K562 (cell line): ENCODE results near the gene NUDT6. TPM values are rescaled to one million over a fixed set of nuclear protein-coding genes. Genes with fewer than 3 reads are reported as not detected.

ENCODE experiments used
- ATAC-seq: fragments of 200-7000 bp; cut with Tn5 transposase; 3 replicates; pipeline ENCODE4 v1.9.1; 2020; ENCODE audit warnings: moderate library complexity
- Bru-seq: library from RNA; stranded (reverse); fragments of 400-500 nt; gene quantifications from one replicate; lab custom pipeline; 2021; lab: Mats Ljungman, UMichigan
- BruChase-seq, 2 experiments: library from RNA; stranded (reverse); fragments of 400-500 nt; gene quantifications; one replicate each; lab custom pipeline; 2021; lab: Mats Ljungman, UMichigan
- BruUV-seq: library from RNA; stranded (reverse); fragments of 400-500 nt; replicated peaks from 2 replicates; lab custom pipeline; 2021; lab: Mats Ljungman, UMichigan
- CTCF ChIA-PET: fragments of 300-600 bp; formaldehyde crosslinking; extraction: SDS; loops from one replicate; lab custom pipeline; 2021; ENCODE audit warnings: low intra/inter-chr PET ratio; lab: Yijun Ruan, JAX
- POLR2A ChIA-PET: fragments of 300-600, 350-650 bp; sonication (Branson Sonifier 250); formaldehyde crosslinking; extraction: SDS; loops from one replicate; lab custom pipeline; 2021; ENCODE audit warnings: antibody characterized with exemption, inconsistent platforms; lab: Yijun Ruan, JAX
- DNase-seq, 4 experiments: peaks; one replicate each; pipeline versions ENCODE4 v3.0.0 to v3.0.0-alpha.2; 2011 to 2018; ENCODE audit warnings: low spot score in 3 of 4, mixed read lengths in 3 of 4; ENCODE audit errors: extremely low read depth in 1 of 4
- FAIRE-seq: peaks from 2 replicates; lab custom pipeline; 2011; peaks lifted over from hg19 to GRCh38; lab: Jason Lieb, UNC
- H2AFZ ChIP-seq: 2 replicates; pipeline ENCODE4 v1.6.0; 2011; ENCODE audit warnings: low read depth, low read length, control low read depth, inconsistent platforms
- H3K27ac ChIP-seq: fragments of 200-600 bp; 3 replicates; pipeline ENCODE4 v1.8.0; 2011; ENCODE audit warnings: low read depth, mild to moderate bottlenecking, control low read depth, inconsistent platforms, low read length, moderate library complexity, mixed read lengths; ENCODE audit errors: extremely low read depth
- H3K27me3 ChIP-seq, 2 experiments: fragments of 300-600 bp in 1 of 2; 2 replicates in 1 of 2; 3 replicates in 1 of 2; pipeline versions ENCODE4 v1.6.0 to v1.8.0; 2011; ENCODE audit warnings: inconsistent platforms in 2 of 2, low read length in 2 of 2, mild to moderate bottlenecking in 1 of 2, mixed read lengths in 1 of 2, moderate library complexity in 1 of 2; ENCODE audit not compliant: control insufficient read depth in 2 of 2, insufficient read depth in 2 of 2
- H3K36me3 ChIP-seq: fragments of 300-600 bp; 3 replicates; pipeline ENCODE4 v1.8.0; 2011; ENCODE audit warnings: mild to moderate bottlenecking, low read length, inconsistent platforms; ENCODE audit not compliant: control insufficient read depth, insufficient read depth
- H3K4me1 ChIP-seq, 2 experiments: fragments of 200-600 bp in 1 of 2; replicated peaks in 1 of 2; 2 replicates in 1 of 2; 3 replicates in 1 of 2; pipeline versions ENCODE4 v1.5.1 to v1.8.0; 2011; ENCODE audit warnings: inconsistent platforms in 2 of 2, low read length in 2 of 2, mild to moderate bottlenecking in 1 of 2, mixed read lengths in 1 of 2, moderate library complexity in 1 of 2; ENCODE audit not compliant: control insufficient read depth in 2 of 2, insufficient read depth in 2 of 2
- H3K4me2 ChIP-seq: 2 replicates; pipeline ENCODE4 v1.6.1; 2011; ENCODE audit warnings: low read length, control low read depth, inconsistent platforms, mixed read lengths; ENCODE audit not compliant: insufficient read depth
- H3K4me3 ChIP-seq: fragments of 200-600 bp; sonication (generic), shearing (Covaris generic); 2 replicates; pipeline ENCODE4 v1.5.1; 2016; ENCODE audit warnings: control low read depth, inconsistent platforms
- H3K79me2 ChIP-seq: fragments of 200-600 bp; 3 replicates; pipeline ENCODE4 v1.8.0; 2011; ENCODE audit warnings: low read length, inconsistent platforms; ENCODE audit not compliant: control insufficient read depth, insufficient read depth
- H3K9ac ChIP-seq, 2 experiments: 2 replicates each; pipeline versions ENCODE4 v1.6.0 to v1.6.1; 2011; ENCODE audit warnings: low read depth in 2 of 2, low read length in 2 of 2, control low read depth in 1 of 2, inconsistent platforms in 1 of 2, mild to moderate bottlenecking in 1 of 2, mixed read lengths in 1 of 2; ENCODE audit not compliant: insufficient read depth in 1 of 2
- H3K9me1 ChIP-seq: one replicate; pipeline ENCODE4 v1.6.0; 2011; ENCODE audit warnings: inconsistent platforms, mild to moderate bottlenecking, low read length, moderate library complexity; ENCODE audit not compliant: control insufficient read depth, insufficient read depth
- H3K9me3 ChIP-seq: replicated peaks from 2 replicates; pipeline ENCODE4 v1.5.1; 2011; ENCODE audit warnings: low read depth, low read length, inconsistent platforms; ENCODE audit not compliant: control insufficient read depth, insufficient read depth
- H4K20me1 ChIP-seq: replicated peaks from 2 replicates; pipeline ENCODE4 v1.6.1; 2011; ENCODE audit warnings: low read length, inconsistent platforms, mixed read lengths; ENCODE audit not compliant: control insufficient read depth, insufficient read depth
- HSF4 ChIP-seq: fragments of 250-450 bp; sonication (Bioruptor Pico); IDR thresholded peaks from 2 replicates; pipeline ENCODE4 v2.1.2; 2022; ENCODE audit warnings: mild to moderate bottlenecking, moderate library complexity, borderline replicate concordance
- KDM5B ChIP-seq: fragments of 200-600 bp; sonication (generic); IDR thresholded peaks from 2 replicates; pipeline ENCODE4 v1.6.1; 2012; ENCODE audit warnings: low read depth, mild to moderate bottlenecking, moderate library complexity, low read length, control low read depth, inconsistent platforms; ENCODE audit not compliant: insufficient replicate concordance
- NFE2 ChIP-seq: IDR thresholded peaks from 2 replicates; pipeline ENCODE4 v1.6.1; 2014; ENCODE audit warnings: antibody characterized with exemption, low read depth
- POLR2A ChIP-seq: fragments of 450-650 bp; conservative IDR thresholded peaks from 2 replicates; pipeline ENCODE4 v1.6.1; 2016
- RBFOX2 ChIP-seq: fragments of 200-400 bp; formaldehyde crosslinking; IDR thresholded peaks from 2 replicates; pipeline ENCODE4 v1.6.1; 2017; ENCODE audit warnings: low read depth, mild to moderate bottlenecking, low read length, moderate library complexity
- SPI1 ChIP-seq: IDR thresholded peaks from 2 replicates; pipeline ENCODE4 v1.6.1; 2011; ENCODE audit warnings: low read depth, low read length, control low read depth, borderline replicate concordance
- ZNF347 ChIP-seq: fragments of 450-650 bp; formaldehyde crosslinking; IDR thresholded peaks from 2 replicates; pipeline ENCODE4 v1.4.0; 2020; ENCODE audit warnings: low read depth, mild to moderate bottlenecking, moderate library complexity
- ZNF699 ChIP-seq: fragments of 250-450 bp; sonication (Bioruptor Pico); IDR thresholded peaks from 2 replicates; pipeline ENCODE4 v1.8.0; 2021; ENCODE audit warnings: mild to moderate bottlenecking, moderate library complexity; ENCODE audit not compliant: insufficient replicate concordance
- WGBS: fragments of 100-300 bp; shearing (Covaris generic); methylation state at CpG from one replicate; pipeline ENCODE4 v1.1.6; 2016; ENCODE audit warnings: low coverage, mixed read lengths; ENCODE audit not compliant: insufficient coverage; ENCODE audit errors: missing lambda C conversion rate; 5-methylcytosine and 5-hydroxymethylcytosine counted together
- in situ Hi-C: fragments of 300-500 bp; cut with MboI; formaldehyde crosslinking; loops from 4 replicates; pipeline ENCODE4 v1.15.0; 2018; ENCODE audit warnings: inconsistent platforms, mixed read lengths
- intact Hi-C: fragments of 100-400 bp; cut with micrococcal nuclease; formaldehyde crosslinking; loops from 2 replicates; pipeline ENCODE4 v1.14.2; 2022
- long read RNA-seq, 3 experiments: library from polyadenylated mRNA in 2 of 3; library from RNA in 1 of 3; unstranded in 2 of 3; stranded (forward) in 1 of 3; transcript quantifications; one replicate each; pipeline ENCODE4 v2.0.0, GENCODE V29; 2019 to 2022
- polyA minus RNA-seq, 3 experiments: library from RNA; depleted of rRNA, polyadenylated mRNA; stranded (reverse); fragments of >200 nt; gene quantifications; 2 replicates each; pipeline ENCODE4 v1.2.3, GENCODE V29; 2011
- polyA plus RNA-seq, 8 experiments: library from polyadenylated mRNA; depleted of rRNA in 4 of 8; stranded (reverse) in 5 of 8; unstranded in 3 of 8; fragments of >200 nt; fragmentation: Nextera tagmentation in 2 of 8; fragmentation: Illumina TruSeq in 1 of 8; extraction: Ambion mirVana in 2 of 8; extraction: Trizol in 1 of 8; gene quantifications; 2 replicates each; pipeline versions ENCODE4 v1.2.1 to v1.2.3, GENCODE V29; 2011 to 2014; ENCODE audit warnings: inconsistent platforms in 1 of 8, missing spikeins in 1 of 8
- total RNA-seq, 7 experiments: library from RNA; depleted of rRNA in 6 of 7; stranded (reverse); fragments of >200 nt in 6 of 7; fragmentation: Illumina TruSeq in 2 of 7; extraction: Trizol in 2 of 7; gene quantifications; 2 replicates each; pipeline versions ENCODE4 v1.2.1 to v1.2.3, GENCODE V29; 2011 to 2021; ENCODE audit warnings: low replicate concordance in 1 of 7
- TF ChIP-seq, protein P1 (sequence below), 2 experiments: IDR thresholded peaks; 2 replicates each; pipeline ENCODE4 v1.6.1; 2012; ENCODE audit warnings: improper control_type of control experiment in 2 of 2, low read depth in 2 of 2, low read length in 2 of 2, borderline replicate concordance in 1 of 2
- TF ChIP-seq, protein P2 (sequence below), 2 experiments: fragments of 450-650 bp in 1 of 2; sonication (generic) in 1 of 2; formaldehyde crosslinking; conservative IDR thresholded peaks; 2 replicates each; pipeline versions ENCODE4 v1.4.0 to v1.8.1; 2020 to 2022; ENCODE audit warnings: mild to moderate bottlenecking in 1 of 2, missing genetic modification reagents in 1 of 2

Gene NUDT6, protein sequence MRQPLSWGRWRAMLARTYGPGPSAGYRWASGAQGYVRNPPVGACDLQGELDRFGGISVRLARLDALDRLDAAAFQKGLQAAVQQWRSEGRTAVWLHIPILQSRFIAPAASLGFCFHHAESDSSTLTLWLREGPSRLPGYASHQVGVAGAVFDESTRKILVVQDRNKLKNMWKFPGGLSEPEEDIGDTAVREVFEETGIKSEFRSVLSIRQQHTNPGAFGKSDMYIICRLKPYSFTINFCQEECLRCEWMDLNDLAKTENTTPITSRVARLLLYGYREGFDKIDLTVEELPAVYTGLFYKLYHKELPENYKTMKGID
- 8.0 and 16.1 TPM in 2 replicates for total RNA-seq (2011; cell fraction: chromatin; rRNA removed; ENCODE audit: low replicate concordance)
- total RNA-seq (2011; cell fraction: nucleolus; rRNA removed), result 4.2 and 5.0 TPM in 2 replicates
- total RNA-seq (2011; cell fraction: nucleoplasm; rRNA removed), result 9.4 and 12.9 TPM in 2 replicates
- total RNA-seq (2014; rRNA removed) (7.8 and 13.1 TPM in 2 replicates), total RNA-seq (2014; rRNA removed; fragmentation: Illumina TruSeq; extraction: Trizol) (12.5 and 13.3 TPM in 2 replicates), total RNA-seq (2015; rRNA removed; fragmentation: Illumina TruSeq; extraction: Trizol) (14.7 and 16.4 TPM in 2 replicates), total RNA-seq (2021) (9.4 and 9.5 TPM in 2 replicates), polyA plus RNA-seq (2011; rRNA removed) (11.1 and 13.7 TPM in 2 replicates), polyA plus RNA-seq (2014; fragmentation: Illumina TruSeq; extraction: Trizol) (7.8 and 11.0 TPM in 2 replicates), polyA plus RNA-seq (2014; fragmentation: Nextera tagmentation; extraction: Ambion mirVana) (10 to 100 TPM; 15.5 to 18.1 TPM), polyA plus RNA-seq (2014; rRNA removed) (13.0 and 13.4 TPM in 2 replicates), polyA minus RNA-seq (2011; rRNA and poly(A)+ RNA removed) (12.6 and 15.2 TPM in 2 replicates), Bru-seq, nascent RNA (percentile 63 among the genes with signal in this experiment), BruChase-seq, experiment 1, labeled RNA remaining after a 2-hour chase (percentile 57 among the genes with signal in this experiment), BruChase-seq, experiment 2, labeled RNA remaining after a 6-hour chase (percentile 57 among the genes with signal in this experiment)
- 6.8 and 8.6 TPM in 2 replicates for polyA plus RNA-seq (2011; cell fraction: cytosol; rRNA removed)
- polyA plus RNA-seq (2011; cell fraction: nucleus; rRNA removed), result 8.0 and 11.9 TPM in 2 replicates
- polyA plus RNA-seq (2012), result 12.2 and 12.6 TPM in 2 replicates
- polyA minus RNA-seq (2011; cell fraction: cytosol; rRNA and poly(A)+ RNA removed), result 3.2 and 4.6 TPM in 2 replicates
- 9.8 and 17.5 TPM in 2 replicates for polyA minus RNA-seq (2011; cell fraction: nucleus; rRNA and poly(A)+ RNA removed)
- long read RNA-seq, experiment 1, transcript NUDT6-202 (5 exons, 1,065 nt), result major isoform, 15 of 26 reads
- long read RNA-seq, experiment 1, partial matches to known transcripts, result 5 of 26 reads
- long read RNA-seq, experiment 1, other reads (novel, unspliced or antisense), result 2 of 26 reads
- long read RNA-seq, experiment 2, partial matches to known transcripts, result 2 of 4 reads
- long read RNA-seq, experiment 2, other reads (novel, unspliced or antisense), result 2 of 4 reads
- long read RNA-seq, experiment 3, transcript NUDT6-202 (5 exons, 1,065 nt), result major isoform, 9 of 13 reads
- long read RNA-seq, experiment 3, partial matches to known transcripts, result 3 of 13 reads
- long read RNA-seq, experiment 3, other reads (novel, unspliced or antisense), result 0 of 13 reads

DNA sequence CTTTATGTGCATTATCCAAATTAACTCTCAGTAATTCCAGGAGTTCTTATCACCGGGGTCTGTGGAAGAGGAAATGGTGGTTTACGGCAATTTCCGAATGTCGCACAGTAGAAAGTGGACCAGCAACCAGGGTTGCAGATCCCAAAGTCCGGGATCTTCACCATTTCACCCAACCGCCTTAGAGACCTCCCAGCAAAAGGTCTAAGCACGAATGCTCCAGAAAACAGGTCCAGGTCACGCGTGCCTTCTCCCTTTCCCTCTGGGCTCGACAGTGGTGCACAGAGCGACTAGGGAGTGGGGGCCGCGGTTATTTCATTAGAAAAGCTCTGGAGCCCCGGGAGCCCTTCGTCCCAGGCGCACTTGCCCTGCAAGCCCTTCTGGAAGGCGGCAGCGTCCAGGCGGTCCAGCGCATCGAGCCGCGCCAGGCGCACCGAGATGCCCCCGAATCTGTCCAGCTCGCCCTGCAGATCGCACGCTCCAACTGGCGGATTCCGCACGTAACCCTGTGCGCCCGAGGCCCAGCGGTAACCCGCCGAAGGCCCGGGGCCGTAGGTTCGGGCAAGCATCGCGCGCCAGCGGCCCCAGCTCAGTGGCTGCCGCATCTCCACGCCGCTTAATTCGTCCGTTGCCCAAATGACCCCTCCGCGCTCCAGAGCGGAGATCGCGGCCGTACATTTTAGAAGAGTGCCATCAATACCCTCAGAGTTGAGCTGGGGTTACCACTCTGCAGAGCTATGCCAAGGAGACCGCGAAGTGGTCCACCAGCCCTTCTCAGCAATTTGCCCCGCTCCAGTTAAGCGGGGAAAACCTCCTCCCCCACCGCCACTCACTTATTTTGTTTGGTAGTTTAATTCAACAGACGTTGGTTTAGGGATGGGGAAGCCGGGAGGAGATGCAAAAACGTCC lies at the start of gene NUDT6:
Gene NUDT6 (minus strand): TSS at position 627 of the 906 bp plus-strand sequence. CDS start 25 bp downstream, at position 602.
- in situ Hi-C loops (loop anchor here (5.0 to 25.0 kb wide), 2 partner anchors 170 to 1060 kb away; partner anchors contain the start of gene BBS7), intact Hi-C loops (loop anchor here (2.0 kb wide), 3 partner anchors 93 to 319 kb away; no protein-coding TSS in a partner anchor)
- no peaks in the 10 kb centered on the region for H4K20me1 ChIP-seq
- peaks cover 3% of the 10 kb centered on the region for H3K9me1 ChIP-seq
- peak within 1 kb of the TSS; percentile 91 for H2AFZ ChIP-seq
- ChIA-PET CTCF (no interaction called here), POLR2A (interaction anchor here (0.9 to 1.6 kb wide), 10 partner anchors 8 to 320 kb away, joined by 3 to 10 read pairs (median 3); partner anchors contain the start of gene BBS12)
- FAIRE-seq, result peak; percentile 73
- no TSS peak for BruUV-seq
- H3K27me3 ChIP-seq, result no peaks in the 10 kb centered on the region
- H3K79me2 ChIP-seq, result peaks cover 75% of the 10 kb centered on the region
- no peaks in the 10 kb centered on the region for H3K9me3 ChIP-seq
- WGBS, result under 1% methylated on average over 55 of the region's 63 CpGs
- peaks cover 6 to 26% of the 10 kb centered on the region in 2 experiments; a peak in 4 of 5 replicates for H3K4me1 ChIP-seq
- peak within 1 kb of the TSS; percentile 85 for H3K4me3 ChIP-seq
- H3K4me2 ChIP-seq, result peak within 1 kb of the TSS; percentile 95
- peak; percentile 72 for ATAC-seq
- peak within 1 kb of the TSS; percentile 85 for H3K27ac ChIP-seq
- H3K9ac ChIP-seq, result peak within 1 kb of the TSS; percentile 84 to 94
- peaks cover 17% of the 10 kb centered on the region; the same call in 2 of the 3 replicates for H3K36me3 ChIP-seq
- peak; percentile 67 to 80 (median 72) for DNase-seq
- no peak for TF ChIP-seq NFE2
- peak; percentile 73; the same call in 1 of the 2 replicates for TF ChIP-seq SPI1
- TF ChIP-seq HSF4, result no peak
- peak; percentile 52 for TF ChIP-seq POLR2A
- TF ChIP-seq KDM5B, result peak; percentile 80
- TF ChIP-seq ZNF347 (CRISPR knock-in tag), result no peak
- TF ChIP-seq, protein P1, sequence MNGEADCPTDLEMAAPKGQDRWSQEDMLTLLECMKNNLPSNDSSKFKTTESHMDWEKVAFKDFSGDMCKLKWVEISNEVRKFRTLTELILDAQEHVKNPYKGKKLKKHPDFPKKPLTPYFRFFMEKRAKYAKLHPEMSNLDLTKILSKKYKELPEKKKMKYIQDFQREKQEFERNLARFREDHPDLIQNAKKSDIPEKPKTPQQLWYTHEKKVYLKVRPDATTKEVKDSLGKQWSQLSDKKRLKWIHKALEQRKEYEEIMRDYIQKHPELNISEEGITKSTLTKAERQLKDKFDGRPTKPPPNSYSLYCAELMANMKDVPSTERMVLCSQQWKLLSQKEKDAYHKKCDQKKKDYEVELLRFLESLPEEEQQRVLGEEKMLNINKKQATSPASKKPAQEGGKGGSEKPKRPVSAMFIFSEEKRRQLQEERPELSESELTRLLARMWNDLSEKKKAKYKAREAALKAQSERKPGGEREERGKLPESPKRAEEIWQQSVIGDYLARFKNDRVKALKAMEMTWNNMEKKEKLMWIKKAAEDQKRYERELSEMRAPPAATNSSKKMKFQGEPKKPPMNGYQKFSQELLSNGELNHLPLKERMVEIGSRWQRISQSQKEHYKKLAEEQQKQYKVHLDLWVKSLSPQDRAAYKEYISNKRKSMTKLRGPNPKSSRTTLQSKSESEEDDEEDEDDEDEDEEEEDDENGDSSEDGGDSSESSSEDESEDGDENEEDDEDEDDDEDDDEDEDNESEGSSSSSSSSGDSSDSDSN (IDR thresholded peaks at IDR 0.05; ENCODE audit: borderline replicate concordance in 1 of 2, low read depth in 2 of 2, low read length in 2 of 2), result no peak; a peak in 1 of 4 replicates
- TF ChIP-seq, protein P2, sequence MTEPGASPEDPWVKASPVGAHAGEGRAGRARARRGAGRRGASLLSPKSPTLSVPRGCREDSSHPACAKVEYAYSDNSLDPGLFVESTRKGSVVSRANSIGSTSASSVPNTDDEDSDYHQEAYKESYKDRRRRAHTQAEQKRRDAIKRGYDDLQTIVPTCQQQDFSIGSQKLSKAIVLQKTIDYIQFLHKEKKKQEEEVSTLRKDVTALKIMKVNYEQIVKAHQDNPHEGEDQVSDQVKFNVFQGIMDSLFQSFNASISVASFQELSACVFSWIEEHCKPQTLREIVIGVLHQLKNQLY (CRISPR knock-in tag; conservative IDR thresholded peaks at IDR 0.05), result no peak
- TF ChIP-seq RBFOX2, result peak; percentile 84
- TF ChIP-seq ZNF699 (CRISPR knock-in tag), result no peak
